H9 (cell line): ENCODE results near the gene ASTN2. TPM values are rescaled to one million over a fixed set of nuclear protein-coding genes. Genes with fewer than 3 reads are reported as not detected.

ENCODE experiments used
- DNase-seq: peaks from one replicate; pipeline ENCODE4 v3.0.0-alpha.2; 2017
- H2AFZ ChIP-seq: one replicate; pipeline ENCODE4 v1.6.1; 2013; ENCODE audit warnings: mild to moderate bottlenecking, low read length, control low read depth, moderate library complexity
- H2AK5ac ChIP-seq: 2 replicates; pipeline ENCODE4 v1.6.1; 2013; ENCODE audit warnings: low read length, control low read depth, mixed read lengths; ENCODE audit not compliant: insufficient read length
- H2BK120ac ChIP-seq: one replicate; pipeline ENCODE4 v1.6.1; 2013; ENCODE audit warnings: low read depth, mild to moderate bottlenecking, low read length, control low read depth, inconsistent platforms; ENCODE audit not compliant: poor library complexity, severe bottlenecking
- H2BK12ac ChIP-seq: 2 replicates; pipeline ENCODE4 v1.6.1; 2013; ENCODE audit warnings: low read length, control low read depth, mixed read lengths, low read depth; ENCODE audit not compliant: insufficient read length
- H2BK15ac ChIP-seq: 2 replicates; pipeline ENCODE4 v1.6.1; 2013; ENCODE audit warnings: low read depth, low read length, control low read depth
- H2BK20ac ChIP-seq: one replicate; pipeline ENCODE4 v1.6.1; 2013; ENCODE audit warnings: low read depth, mild to moderate bottlenecking, low read length, control low read depth, inconsistent platforms; ENCODE audit not compliant: poor library complexity, severe bottlenecking
- H2BK5ac ChIP-seq: 2 replicates; pipeline ENCODE4 v1.6.1; 2013; ENCODE audit warnings: low read length, control low read depth, mixed read lengths; ENCODE audit not compliant: insufficient read length
- H3K14ac ChIP-seq: 2 replicates; pipeline ENCODE4 v1.6.1; 2013; ENCODE audit warnings: low read length, control low read depth; ENCODE audit not compliant: insufficient read depth
- H3K18ac ChIP-seq: 2 replicates; pipeline ENCODE4 v1.6.1; 2013; ENCODE audit warnings: low read depth, mild to moderate bottlenecking, mixed read lengths, low read length, control low read depth; ENCODE audit not compliant: insufficient read length
- H3K23ac ChIP-seq: 2 replicates; pipeline ENCODE4 v1.6.1; 2013; ENCODE audit warnings: low read length, control low read depth, mixed read lengths, low read depth; ENCODE audit not compliant: insufficient read length
- H3K23me2 ChIP-seq: 2 replicates; pipeline ENCODE4 v1.6.1; 2013; ENCODE audit warnings: low read depth, mild to moderate bottlenecking, mixed read lengths, low read length, control low read depth; ENCODE audit not compliant: insufficient read length, poor library complexity, severe bottlenecking
- H3K27ac ChIP-seq: 2 replicates; pipeline ENCODE4 v1.5.1; 2013; ENCODE audit warnings: low read length, control low read depth, mixed read lengths, low read depth; ENCODE audit not compliant: insufficient read length
- H3K27me3 ChIP-seq: 2 replicates; pipeline ENCODE4 v1.6.1; 2013; ENCODE audit warnings: low read length, control low read depth, inconsistent platforms; ENCODE audit not compliant: insufficient read depth
- H3K4ac ChIP-seq: 2 replicates; pipeline ENCODE4 v1.6.1; 2013; ENCODE audit warnings: low read depth, mild to moderate bottlenecking, control low read depth, inconsistent platforms, low read length, moderate library complexity
- H3K4me1 ChIP-seq: 2 replicates; pipeline ENCODE4 v1.6.1; 2013; ENCODE audit warnings: low read length, control low read depth, inconsistent platforms; ENCODE audit not compliant: insufficient read depth
- H3K4me2 ChIP-seq: 2 replicates; pipeline ENCODE4 v1.6.1; 2013; ENCODE audit warnings: low read length, control low read depth, mixed read lengths; ENCODE audit not compliant: insufficient read length, insufficient read depth
- H3K56ac ChIP-seq: 2 replicates; pipeline ENCODE4 v1.6.1; 2013; ENCODE audit warnings: low read depth, mild to moderate bottlenecking, mixed read lengths, low read length, control low read depth; ENCODE audit not compliant: insufficient read length
- H3K79me1 ChIP-seq: 2 replicates; pipeline ENCODE4 v1.6.1; 2013; ENCODE audit warnings: low read depth, mild to moderate bottlenecking, moderate library complexity, low read length, control low read depth, inconsistent platforms; ENCODE audit not compliant: insufficient read depth, poor library complexity, severe bottlenecking
- H3K79me2 ChIP-seq: 2 replicates; pipeline ENCODE4 v1.6.1; 2013; ENCODE audit warnings: low read length, control low read depth, inconsistent platforms; ENCODE audit not compliant: insufficient read depth
- H3K9ac ChIP-seq: 2 replicates; pipeline ENCODE4 v1.6.1; 2013; ENCODE audit warnings: low read length, control low read depth, mixed read lengths; ENCODE audit not compliant: insufficient read length; ENCODE audit errors: extremely low read depth
- H3K9me3 ChIP-seq: one replicate; pipeline ENCODE4 v1.6.1; 2013; ENCODE audit warnings: low read depth, low read length, inconsistent platforms; ENCODE audit not compliant: control insufficient read depth
- H3T11ph ChIP-seq: one replicate; pipeline ENCODE4 v1.6.1; 2013; ENCODE audit warnings: mild to moderate bottlenecking, low read length, control low read depth, inconsistent platforms
- H4K20me1 ChIP-seq: one replicate; pipeline ENCODE4 v1.6.1; 2013; ENCODE audit not compliant: control insufficient read depth, insufficient read length, insufficient read depth
- H4K5ac ChIP-seq: 2 replicates; pipeline ENCODE4 v1.6.1; 2013; ENCODE audit warnings: low read depth, mild to moderate bottlenecking, mixed read lengths, low read length, control low read depth; ENCODE audit not compliant: insufficient read length
- H4K8ac ChIP-seq: replicated peaks from 2 replicates; pipeline ENCODE4 v1.6.1; 2013; ENCODE audit warnings: low read length, control low read depth, mixed read lengths, low read depth; ENCODE audit not compliant: insufficient read length
- H4K91ac ChIP-seq: 2 replicates; pipeline ENCODE4 v1.6.1; 2013; ENCODE audit warnings: low read depth, mild to moderate bottlenecking, moderate library complexity, mixed read lengths, low read length, control low read depth; ENCODE audit not compliant: insufficient read length
- H3K27ac Mint-ChIP-seq, 3 experiments: 2 replicates in 2 of 3; 3 replicates in 1 of 3; pipeline ENCODE4 v1.8.0; 2020 to 2021; ENCODE audit warnings: mixed read lengths in 3 of 3, mild to moderate bottlenecking in 1 of 3, moderate library complexity in 1 of 3
- H3K27me3 Mint-ChIP-seq: 2 replicates; pipeline ENCODE4 v1.8.0; 2021; ENCODE audit warnings: low read depth, mild to moderate bottlenecking, moderate library complexity, mixed read lengths
- H3K36me3 Mint-ChIP-seq, 3 experiments: 2 replicates in 2 of 3; 3 replicates in 1 of 3; pipeline ENCODE4 v1.8.0; 2020 to 2021; ENCODE audit warnings: low read depth in 3 of 3, mixed read lengths in 3 of 3; ENCODE audit not compliant: insufficient read depth in 1 of 3
- H3K4me1 Mint-ChIP-seq, 2 experiments: 2 replicates each; pipeline ENCODE4 v1.8.0; 2020; ENCODE audit warnings: mixed read lengths in 2 of 2
- H3K4me3 Mint-ChIP-seq, 2 experiments: 2 replicates in 1 of 2; 3 replicates in 1 of 2; pipeline ENCODE4 v1.8.0; 2020 to 2021; ENCODE audit warnings: mild to moderate bottlenecking in 2 of 2, mixed read lengths in 2 of 2, moderate library complexity in 1 of 2
- H3K9me3 Mint-ChIP-seq, 2 experiments: 2 replicates in 1 of 2; 3 replicates in 1 of 2; pipeline ENCODE4 v1.8.0; 2020; ENCODE audit warnings: mild to moderate bottlenecking in 2 of 2, mixed read lengths in 2 of 2, moderate library complexity in 1 of 2
- WGBS: extraction: QIAGEN DNeasy Blood & Tissue Kit; methylation state at CpG from one replicate; pipeline ENCODE4 v1.1.7; 2013; ENCODE audit warnings: missing lambda C conversion rate, low lambda C conversion rate, mixed read lengths; ENCODE audit not compliant: insufficient read length; ENCODE audit errors: extremely low coverage; 5-methylcytosine and 5-hydroxymethylcytosine counted together
- total RNA-seq: library from RNA; stranded (reverse); gene quantifications from 2 replicates; pipeline ENCODE4 v1.2.1, GENCODE V29; 2021
- TF ChIP-seq, protein P1 (sequence below): fragments of 200-600 bp; sonication (generic); conservative IDR thresholded peaks from 3 replicates; pipeline ENCODE4 v1.8.0; 2021; ENCODE audit warnings: antibody characterized with exemption, mild to moderate bottlenecking

Gene ASTN2
- total RNA-seq, 1 experiment from 2014 or later = 9.7 TPM

DNA sequence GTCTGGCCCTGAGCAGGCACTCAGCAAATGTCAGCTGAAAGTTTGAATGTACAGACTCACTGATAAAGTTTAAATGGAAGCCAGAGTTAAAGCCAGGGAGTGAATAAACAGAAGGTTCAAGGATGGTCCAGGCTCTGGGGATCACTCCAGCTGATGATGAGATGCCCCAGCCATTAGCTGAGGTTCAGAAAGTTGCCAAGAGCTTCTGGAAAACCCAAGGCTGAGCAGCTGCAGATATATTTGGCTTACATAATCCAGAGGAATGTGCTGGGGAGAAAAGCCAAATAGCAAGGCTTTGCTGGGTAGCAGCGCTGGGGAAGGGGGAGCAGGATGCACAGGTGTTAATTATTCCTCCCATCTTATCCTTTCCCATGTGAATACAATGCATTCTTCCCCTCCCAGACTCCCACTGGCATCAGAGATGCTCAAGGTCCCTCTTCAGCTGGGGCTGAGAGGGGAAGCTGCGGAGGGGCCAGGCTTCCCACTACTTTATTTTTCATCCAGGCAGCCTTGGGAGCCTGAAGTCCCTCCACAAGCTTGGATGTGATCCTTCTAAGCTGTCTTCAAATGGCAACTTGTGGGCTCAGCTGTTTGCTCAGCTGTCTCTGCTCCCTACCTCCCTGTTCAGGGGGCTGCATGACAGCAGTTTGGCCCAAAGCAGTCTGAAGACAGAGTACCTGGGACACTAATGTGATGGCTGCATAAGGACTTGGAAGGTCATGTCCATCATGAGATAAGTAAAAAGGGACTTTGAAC, 386.6 kb downstream of the ASTN2 start:
- Histone ChIP-seq H2BK20ac (no peak overlapping the region), H2AFZ (no peak overlapping the region), H4K20me1 (no peaks in the 10 kb centered on the region), H3K4me2 (no peak overlapping the region), H3K56ac (no peak overlapping the region), H3K23me2 (no peaks in the 10 kb centered on the region), H3K79me2 (no peaks in the 10 kb centered on the region), H3K14ac (no peak overlapping the region), H3K18ac (no peak overlapping the region), H3K27me3 (no peaks in the 10 kb centered on the region), H4K8ac (no peak overlapping the region), H3K9ac (no peak overlapping the region), H3K4me1 (peaks cover 1% of the 10 kb centered on the region; the same call in 1 of the 2 replicates), H3T11ph (no peak overlapping the region), H2BK120ac (no peak overlapping the region), H2BK15ac (no peak overlapping the region), H4K91ac (no peak overlapping the region), H3K4ac (no peak overlapping the region), H3K23ac (no peak overlapping the region), H2AK5ac (no peak overlapping the region), H2BK12ac (no peak overlapping the region), H4K5ac (no peak overlapping the region), H2BK5ac (no peak overlapping the region), H3K79me1 (no peaks in the 10 kb centered on the region), H3K9me3 (no peaks in the 10 kb centered on the region), H3K27ac (no peak overlapping the region)
- peaks cover 5 to 11% of the 10 kb centered on the region in 2 experiments for H3K4me1 Mint-ChIP-seq
- WGBS = no CpG with 5 or more reads among the region's 2 CpGs
- DNase-seq = no peak
- TF ChIP-seq, protein P1, sequence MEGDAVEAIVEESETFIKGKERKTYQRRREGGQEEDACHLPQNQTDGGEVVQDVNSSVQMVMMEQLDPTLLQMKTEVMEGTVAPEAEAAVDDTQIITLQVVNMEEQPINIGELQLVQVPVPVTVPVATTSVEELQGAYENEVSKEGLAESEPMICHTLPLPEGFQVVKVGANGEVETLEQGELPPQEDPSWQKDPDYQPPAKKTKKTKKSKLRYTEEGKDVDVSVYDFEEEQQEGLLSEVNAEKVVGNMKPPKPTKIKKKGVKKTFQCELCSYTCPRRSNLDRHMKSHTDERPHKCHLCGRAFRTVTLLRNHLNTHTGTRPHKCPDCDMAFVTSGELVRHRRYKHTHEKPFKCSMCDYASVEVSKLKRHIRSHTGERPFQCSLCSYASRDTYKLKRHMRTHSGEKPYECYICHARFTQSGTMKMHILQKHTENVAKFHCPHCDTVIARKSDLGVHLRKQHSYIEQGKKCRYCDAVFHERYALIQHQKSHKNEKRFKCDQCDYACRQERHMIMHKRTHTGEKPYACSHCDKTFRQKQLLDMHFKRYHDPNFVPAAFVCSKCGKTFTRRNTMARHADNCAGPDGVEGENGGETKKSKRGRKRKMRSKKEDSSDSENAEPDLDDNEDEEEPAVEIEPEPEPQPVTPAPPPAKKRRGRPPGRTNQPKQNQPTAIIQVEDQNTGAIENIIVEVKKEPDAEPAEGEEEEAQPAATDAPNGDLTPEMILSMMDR = no peak
- no peaks in the 10 kb centered on the region for H3K36me3 Mint-ChIP-seq
- no peak overlapping the region for H3K4me3 Mint-ChIP-seq
- no peaks in the 10 kb centered on the region; the same call in 1 of the 2 replicates for H3K27me3 Mint-ChIP-seq
- no peaks in the 10 kb centered on the region; a peak in 1 of 5 replicates for H3K9me3 Mint-ChIP-seq
- H3K27ac Mint-ChIP-seq = no peak overlapping the region
